Choroid plexus epithelial cell (primary cell): ENCODE results near the gene ANKRD40.

ENCODE experiments used
- DNase-seq: peaks from one replicate; pipeline ENCODE4 v3.0.0-alpha.2; 2010; ENCODE audit warnings: low read depth
- H3K4me3 ChIP-seq: 2 replicates; pipeline ENCODE4 v1.5.1; 2011; ENCODE audit warnings: low read depth, mild to moderate bottlenecking, control low read depth, low read length, moderate library complexity
- CTCF ChIP-seq: conservative IDR thresholded peaks from 2 replicates; pipeline ENCODE4 v1.5.1; 2011; ENCODE audit warnings: low read depth, mild to moderate bottlenecking, control low read depth, inconsistent platforms, low read length, moderate library complexity

Gene ANKRD40

GRCh38 chr17:50665838-50666237 is 41.9 kb downstream of the ANKRD40 start:
- no peak for TF ChIP-seq CTCF
- DNase-seq = no peak
- no peak overlapping the region for H3K4me3 ChIP-seq

GRCh38 chr17:50664788-50665458 is 42.8 kb downstream of the ANKRD40 start:
- DNase-seq = no peak
- no peak overlapping the region for H3K4me3 ChIP-seq
- TF ChIP-seq CTCF = no peak

- TF ChIP-seq CTCF = no peak
- no peak for DNase-seq
- no peak overlapping the region for H3K4me3 ChIP-seq
Observed at GRCh38 chr17:50663812-50664374, 43.8 kb downstream of the ANKRD40 start.

- H3K4me3 ChIP-seq = no peak overlapping the region
- no peak for TF ChIP-seq CTCF
- DNase-seq = no peak
Observed at GRCh38 chr17:50662632-50663225, 45.0 kb downstream of the ANKRD40 start.

GRCh38 chr17:50661795-50662391 is 45.8 kb downstream of the ANKRD40 start:
- DNase-seq = peak; percentile 76
- no peak overlapping the region for H3K4me3 ChIP-seq
- TF ChIP-seq CTCF = no peak

- H3K4me3 ChIP-seq = no peak overlapping the region
- no peak for DNase-seq
- no peak for TF ChIP-seq CTCF
Observed at GRCh38 chr17:50661348-50661747, 46.4 kb downstream of the ANKRD40 start.
